AG20443 (cell line): Measurements from ENCODE around the gene FAM174B.
A peak's percentile ranks its signal among the peaks of the same experiment; 100 is the strongest.

Experiments
- DNase-seq: peaks from one replicate; pipeline ENCODE4 v3.0.0; 2012; ENCODE audit warnings: low spot score, mixed read lengths

FAM174B gene

GRCh38 chr15:92664178-92664900, 8.8 kb upstream of the FAM174B start:
- no peak for DNase-seq

GRCh38 chr15:92663250-92663951, 7.8 kb upstream of the FAM174B start:
- no peak for DNase-seq

- no peak for DNase-seq
Measured at GRCh38 chr15:92662762-92663161, 7.2 kb upstream of the FAM174B start.

GRCh38 chr15:92661956-92662355, 6.4 kb upstream of the FAM174B start:
- DNase-seq: no peak

GRCh38 chr15:92661069-92661468, 5.5 kb upstream of the FAM174B start:
- no peak for DNase-seq

GRCh38 chr15:92657486-92657885, 1.9 kb upstream of the FAM174B start:
- DNase-seq: no peak

- DNase-seq: no peak
Measured at GRCh38 chr15:92656089-92656488, 514 bp upstream of the FAM174B start.

GRCh38 chr15:92654662-92655061, 913 bp downstream of the FAM174B start:
- no peak for DNase-seq

- peak; percentile 41 for DNase-seq
Measured at GRCh38 chr15:92653836-92654539, 1.6 kb downstream of the FAM174B start.

- no peak for DNase-seq
Measured at GRCh38 chr15:92653366-92653765, 2.2 kb downstream of the FAM174B start.

- no peak for DNase-seq
Measured at GRCh38 chr15:92652576-92652966, 3.0 kb downstream of the FAM174B start.

GRCh38 chr15:92651877-92652575, 3.5 kb downstream of the FAM174B start:
- no peak for DNase-seq

- DNase-seq: no peak
Measured at GRCh38 chr15:92650966-92651365, 4.6 kb downstream of the FAM174B start.

- no peak for DNase-seq
Measured at GRCh38 chr15:92650256-92650655, 5.3 kb downstream of the FAM174B start.

GRCh38 chr15:92648190-92648875, 7.2 kb downstream of the FAM174B start:
- DNase-seq: no peak

- no peak for DNase-seq
Measured at GRCh38 chr15:92647467-92648163, 8.0 kb downstream of the FAM174B start.

- DNase-seq: no peak
Measured at GRCh38 chr15:92646216-92646615, 9.4 kb downstream of the FAM174B start.

GRCh38 chr15:92645731-92646130, 9.8 kb downstream of the FAM174B start:
- DNase-seq: no peak

- no peak for DNase-seq
Measured at GRCh38 chr15:92645051-92645631, 10.4 kb downstream of the FAM174B start.

GRCh38 chr15:92643849-92644815, 11.4 kb downstream of the FAM174B start:
- no peak for DNase-seq
